Lower leg skin (tissue), 4 donors: ENCODE data around the gene DNAI7. TPM values are rescaled to one million over a fixed set of nuclear protein-coding genes. Genes with fewer than 3 reads are reported as not detected.

Source experiments
- DNase-seq, 2 donors: peaks; one replicate each; pipeline ENCODE4 v3.0.0-alpha.2; 2019; ENCODE audit warnings: low spot score in 2 of 2
- H3K4me3 ChIP-seq: fragments of 200-600 bp; sonication (generic); 2 replicates; pipeline ENCODE4 v1.5.1; 2017; ENCODE audit warnings: mild to moderate bottlenecking, low read depth; ENCODE audit not compliant: poor library complexity, severe bottlenecking
- POLR2A ChIP-seq, 2 donors: fragments of 450-650 bp; IDR thresholded peaks; one replicate each; pipeline ENCODE4 v1.6.1; 2016 to 2017; ENCODE audit warnings: antibody characterized with exemption in 2 of 2, mild to moderate bottlenecking in 1 of 2, moderate library complexity in 1 of 2
- WGBS, 2 donors: methylation state at CpG; one replicate each; pipeline ENCODE4 v1.1.5; 2018; 5-methylcytosine and 5-hydroxymethylcytosine counted together
- intact Hi-C: fragments of 100-400 bp; cut with DNase I; formaldehyde crosslinking; loops from one replicate; pipeline ENCODE4 v1.15.0; 2023; ENCODE audit warnings: low total_unique reads
- total RNA-seq, 4 donors: library from RNA; depleted of rRNA; stranded (reverse); fragments of >200 nt; gene quantifications; one replicate each; pipeline ENCODE4 v1.1.0, GENCODE V29; 2016
- TF ChIP-seq, protein P1 (sequence below), 3 donors: fragments of 450-650 bp; IDR thresholded peaks; one replicate each; pipeline ENCODE4 v1.5.1; 2016; ENCODE audit warnings: antibody characterized with exemption in 3 of 3, mild to moderate bottlenecking in 3 of 3, moderate library complexity in 2 of 3

The DNAI7 gene
- total RNA-seq, 4 donors from 2014 or later: 1.0 to 3.4 (median 2.1) TPM

DNA sequence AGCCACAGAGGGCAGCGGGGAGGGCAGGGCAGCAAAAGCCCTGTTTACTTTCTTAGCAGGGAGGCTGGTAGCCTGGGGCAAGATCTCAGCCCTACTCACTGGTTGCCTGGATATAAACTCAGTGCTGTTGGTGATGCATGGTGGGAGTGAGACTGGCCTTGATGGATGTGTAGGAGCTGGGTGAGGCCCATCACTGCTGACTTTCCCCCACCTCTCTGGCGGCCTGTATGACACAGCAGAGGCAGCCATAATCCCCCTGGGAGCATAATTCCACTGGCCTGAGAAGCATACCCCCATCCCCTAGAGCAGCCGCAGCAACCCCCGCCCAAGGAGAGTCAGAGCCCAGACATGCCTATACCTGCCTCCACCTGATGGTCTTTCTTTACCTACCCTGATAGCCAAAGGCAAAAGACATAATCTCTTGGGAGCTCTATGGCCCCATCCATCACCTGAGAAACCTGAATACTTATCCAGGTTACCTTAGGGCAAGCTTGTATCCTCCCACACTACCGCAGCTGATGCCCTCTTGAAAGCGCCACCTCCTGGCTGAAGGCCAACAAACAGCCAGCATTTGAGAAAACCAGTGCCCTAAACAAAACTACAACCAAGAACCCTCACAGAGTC, 59.3 kb downstream of the DNAI7 start:
- no peak overlapping the region for H3K4me3 ChIP-seq
- no peak for TF ChIP-seq POLR2A (IDR thresholded peaks at IDR 0.05)
- TF ChIP-seq, protein P1, sequence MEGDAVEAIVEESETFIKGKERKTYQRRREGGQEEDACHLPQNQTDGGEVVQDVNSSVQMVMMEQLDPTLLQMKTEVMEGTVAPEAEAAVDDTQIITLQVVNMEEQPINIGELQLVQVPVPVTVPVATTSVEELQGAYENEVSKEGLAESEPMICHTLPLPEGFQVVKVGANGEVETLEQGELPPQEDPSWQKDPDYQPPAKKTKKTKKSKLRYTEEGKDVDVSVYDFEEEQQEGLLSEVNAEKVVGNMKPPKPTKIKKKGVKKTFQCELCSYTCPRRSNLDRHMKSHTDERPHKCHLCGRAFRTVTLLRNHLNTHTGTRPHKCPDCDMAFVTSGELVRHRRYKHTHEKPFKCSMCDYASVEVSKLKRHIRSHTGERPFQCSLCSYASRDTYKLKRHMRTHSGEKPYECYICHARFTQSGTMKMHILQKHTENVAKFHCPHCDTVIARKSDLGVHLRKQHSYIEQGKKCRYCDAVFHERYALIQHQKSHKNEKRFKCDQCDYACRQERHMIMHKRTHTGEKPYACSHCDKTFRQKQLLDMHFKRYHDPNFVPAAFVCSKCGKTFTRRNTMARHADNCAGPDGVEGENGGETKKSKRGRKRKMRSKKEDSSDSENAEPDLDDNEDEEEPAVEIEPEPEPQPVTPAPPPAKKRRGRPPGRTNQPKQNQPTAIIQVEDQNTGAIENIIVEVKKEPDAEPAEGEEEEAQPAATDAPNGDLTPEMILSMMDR (IDR thresholded peaks at IDR 0.05): no peak
- intact Hi-C loops: loop anchor here (1.0 kb wide), 1 partner anchor 141 kb away; no protein-coding TSS in a partner anchor
- DNase-seq: peak in 1 of 2 donors; percentile 28
- 42 to 63% methylated on average over 6 of the region's 6 CpGs for WGBS, 2 donors

DNA sequence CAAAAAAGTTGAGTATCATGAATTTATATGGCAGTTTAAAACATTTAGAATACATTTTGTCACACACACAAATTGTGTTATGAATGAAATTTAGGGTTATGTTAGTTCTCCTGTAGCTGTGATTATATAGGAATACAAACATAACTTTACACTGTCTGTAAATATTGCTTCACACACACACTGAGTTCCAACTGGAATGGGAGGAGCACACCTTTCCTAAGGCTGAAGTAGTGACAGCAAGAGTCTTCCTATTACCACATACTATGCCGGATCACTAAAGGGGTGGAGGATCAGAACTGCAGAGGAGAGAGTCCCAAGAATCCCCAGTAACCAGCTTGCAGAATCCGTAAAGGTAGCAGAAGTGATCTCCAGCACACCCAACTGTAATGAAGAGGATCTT, 63.7 kb downstream of the DNAI7 start:
- no peak for DNase-seq
- H3K4me3 ChIP-seq: no peak overlapping the region
- TF ChIP-seq, protein P1 (IDR thresholded peaks at IDR 0.05): no peak
- TF ChIP-seq POLR2A (IDR thresholded peaks at IDR 0.05): no peak
- 48 to 56% methylated on average over 2 of the region's 2 CpGs for WGBS, 2 donors
- intact Hi-C loops: no loop called here

DNA sequence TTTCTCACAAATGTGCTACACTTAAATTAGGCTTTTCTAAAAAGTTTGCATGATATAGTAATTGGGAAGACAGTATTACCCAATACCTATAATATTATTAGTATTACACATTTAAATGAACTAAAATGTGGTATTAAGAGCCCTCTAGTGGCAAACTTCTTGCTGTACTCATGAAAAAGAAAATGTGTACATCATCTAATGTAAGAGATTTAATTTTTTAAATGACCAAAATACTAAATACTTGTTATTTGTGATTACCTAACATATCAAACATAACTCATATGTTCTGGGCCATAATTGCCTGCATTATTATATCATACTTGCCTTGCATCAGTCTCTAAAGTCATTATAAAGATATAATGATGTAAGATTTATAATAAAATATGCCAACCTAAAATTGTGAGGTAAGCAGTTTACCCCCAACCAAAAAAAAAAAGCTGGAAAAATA, 64.2 kb downstream of the DNAI7 start:
- DNase-seq: no peak
- intact Hi-C loops: no loop called here
- TF ChIP-seq POLR2A (IDR thresholded peaks at IDR 0.05): no peak
- TF ChIP-seq, protein P1 (IDR thresholded peaks at IDR 0.05): no peak
- H3K4me3 ChIP-seq: no peak overlapping the region

DNA sequence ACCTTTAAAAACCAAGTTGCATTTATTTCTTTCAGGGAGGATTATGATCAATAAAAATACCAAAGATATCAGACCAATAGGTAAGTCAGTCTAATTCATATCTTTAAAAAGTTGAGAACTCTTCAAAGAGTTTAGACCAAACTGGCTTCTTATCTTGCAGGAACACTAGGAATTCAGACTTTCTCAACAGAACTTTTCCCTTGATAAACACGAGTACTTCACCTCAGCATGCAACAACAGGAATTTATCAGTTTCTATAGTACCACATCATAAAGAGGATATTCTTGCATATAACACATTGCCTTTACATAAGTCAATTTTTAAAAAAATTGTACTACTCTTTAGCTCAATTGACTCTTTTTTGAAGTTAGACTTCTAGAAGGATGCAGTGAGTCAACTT, 68.2 kb downstream of the DNAI7 start:
- no peak for TF ChIP-seq POLR2A (IDR thresholded peaks at IDR 0.05)
- TF ChIP-seq, protein P1 (IDR thresholded peaks at IDR 0.05): no peak
- no peak overlapping the region for H3K4me3 ChIP-seq
- intact Hi-C loops: no loop called here
- no peak for DNase-seq
- WGBS, 2 donors: 72 to 74% methylated on average over 1 of the region's 1 CpG

DNA sequence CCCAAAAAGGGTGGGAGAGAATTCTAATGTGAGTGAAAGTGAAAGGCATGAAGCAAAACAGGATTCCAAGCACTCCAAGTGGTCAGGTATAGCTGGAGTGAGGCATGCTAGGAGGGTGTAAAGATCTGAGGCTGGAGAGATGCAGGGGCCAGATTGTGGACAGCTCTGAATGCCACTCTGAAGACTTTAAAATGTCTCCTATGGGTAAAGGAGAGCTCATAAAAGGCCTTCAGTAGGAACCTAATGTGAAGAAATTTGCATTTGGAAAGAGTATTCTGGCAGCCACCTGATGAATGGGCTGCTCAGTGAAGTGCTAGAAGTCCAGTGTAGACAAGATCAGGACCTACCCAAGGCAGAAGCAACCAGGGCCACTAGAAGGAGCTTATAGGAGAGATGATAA, 68.9 kb downstream of the DNAI7 start:
- DNase-seq: no peak
- TF ChIP-seq POLR2A (IDR thresholded peaks at IDR 0.05): no peak
- TF ChIP-seq, protein P1 (IDR thresholded peaks at IDR 0.05): no peak
- no peak overlapping the region for H3K4me3 ChIP-seq
- intact Hi-C loops: no loop called here

DNA sequence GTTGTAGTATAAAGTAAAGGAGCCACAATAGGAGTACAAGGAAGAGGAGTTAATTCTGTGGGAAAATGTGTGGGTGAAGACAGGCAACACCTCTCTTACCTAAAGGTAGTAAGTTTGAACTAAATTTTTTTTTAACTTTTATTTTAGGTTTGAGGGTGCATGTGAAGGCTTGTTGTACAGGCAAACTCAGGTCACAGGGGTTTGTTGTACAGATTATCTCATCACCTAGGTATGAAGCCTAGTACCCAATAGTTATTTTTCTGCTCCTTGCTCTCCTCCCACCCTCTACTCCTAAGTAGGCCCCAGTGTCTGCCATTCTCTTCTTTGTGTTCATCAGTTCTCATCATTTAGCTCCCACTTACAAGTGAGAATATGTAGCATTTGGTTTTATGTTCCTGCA, 70.5 kb downstream of the DNAI7 start:
- no peak for DNase-seq
- TF ChIP-seq, protein P1 (IDR thresholded peaks at IDR 0.05): no peak
- TF ChIP-seq POLR2A (IDR thresholded peaks at IDR 0.05): no peak
- H3K4me3 ChIP-seq: no peak overlapping the region
- intact Hi-C loops: no loop called here
